ENCODE results near the gene NTRK2.
"Not testable (repeated sequence)": the region's sequence is repeated elsewhere in the genome, so short reads cannot be mapped to it uniquely, and the experiment has no call there.

NTRK2 gene

DNA sequence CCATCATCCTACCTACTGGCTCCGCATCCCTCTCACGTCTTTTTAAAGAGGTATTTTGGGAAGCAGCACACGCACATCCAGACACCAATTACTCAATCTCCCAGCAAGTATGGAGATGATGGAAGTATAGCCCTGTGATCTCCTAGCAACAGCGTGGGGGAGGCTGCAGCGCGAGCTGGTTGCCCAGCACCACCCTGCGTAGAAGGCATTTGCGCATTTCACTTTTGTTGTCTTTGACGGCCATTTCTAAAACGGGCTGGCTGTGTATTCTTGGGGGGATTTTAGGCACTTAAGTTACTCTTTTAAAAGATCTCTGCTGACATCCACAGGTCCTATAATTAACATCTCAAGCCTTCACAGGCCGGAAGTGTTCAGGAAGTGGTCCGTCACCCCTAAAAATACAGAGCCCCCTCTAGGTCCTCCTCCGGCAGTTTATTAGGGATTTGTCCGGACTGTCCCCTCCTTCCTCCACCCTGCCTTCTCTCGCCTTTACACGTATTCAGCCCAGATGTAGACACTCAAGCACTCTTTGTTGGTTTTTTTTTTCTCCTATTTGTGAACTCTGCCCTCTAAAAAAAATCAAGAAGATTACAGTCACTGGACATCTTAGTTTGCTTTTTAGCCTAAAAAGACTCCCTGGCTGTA lies 371.4 kb downstream of the NTRK2 start:
- DNase-seq = no peak

DNA sequence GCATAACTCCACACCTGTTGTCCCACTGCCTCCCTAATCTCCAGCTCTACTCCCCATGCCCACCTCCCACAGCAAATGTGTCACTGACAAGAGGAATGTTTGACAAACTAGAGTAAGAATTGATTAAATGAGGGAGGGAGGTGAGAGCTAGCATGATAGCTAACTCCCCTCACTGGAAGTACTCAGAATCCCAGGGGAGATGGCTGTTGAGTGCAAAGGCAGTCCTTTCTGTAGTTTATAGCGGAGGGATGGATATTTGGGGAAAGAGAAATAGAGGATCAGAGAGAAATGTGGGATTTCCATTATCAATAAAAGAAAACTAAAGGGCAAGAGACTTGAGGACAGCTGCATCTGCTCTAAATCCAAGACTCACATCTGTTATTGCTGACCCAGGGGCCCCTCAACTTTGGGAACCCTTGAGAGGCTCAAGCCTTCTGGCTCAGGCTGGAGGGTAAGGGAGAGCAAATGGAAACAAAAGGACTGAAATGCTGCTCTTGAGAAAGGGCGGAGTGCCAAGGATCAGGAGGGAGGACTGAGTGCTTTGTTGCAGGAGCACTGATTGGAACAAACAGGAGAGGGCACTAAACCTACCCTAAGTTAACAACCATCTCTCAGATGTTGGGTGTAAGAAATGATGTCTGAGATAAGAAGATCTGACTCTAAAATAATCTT lies 372.1 kb downstream of the NTRK2 start:
- no peak for DNase-seq

DNA sequence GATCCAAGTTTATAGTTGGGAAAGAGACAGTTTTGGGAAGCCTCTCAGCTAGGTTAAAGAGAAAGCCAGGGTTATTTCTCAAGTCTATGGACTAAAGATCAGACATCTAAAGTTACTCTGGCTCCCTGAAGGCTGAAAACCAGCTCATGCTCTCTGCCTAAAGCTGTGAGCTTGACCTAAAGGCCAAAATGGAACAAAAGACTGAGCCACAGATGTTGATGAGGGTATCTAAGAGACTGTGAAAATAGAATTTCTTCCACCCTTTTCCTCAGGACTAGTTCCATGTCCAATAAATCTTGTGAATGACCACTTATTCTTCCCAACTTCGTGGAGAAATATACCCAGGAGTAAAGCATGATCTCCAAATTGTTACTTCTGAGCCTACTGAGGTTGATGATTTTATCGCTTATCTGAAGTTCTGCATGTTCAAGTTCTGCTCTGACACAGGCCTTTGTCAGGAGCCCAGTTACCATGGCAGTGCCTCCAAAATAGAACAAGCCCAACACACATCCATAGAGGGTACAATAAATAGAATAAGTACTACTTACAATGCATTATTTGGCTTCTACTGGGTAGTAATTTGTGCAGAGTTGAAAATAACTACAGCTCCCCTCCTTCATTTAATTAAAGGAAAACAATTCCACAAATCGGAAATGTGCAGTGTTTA lies 373.6 kb downstream of the NTRK2 start:
- DNase-seq = no peak

DNA sequence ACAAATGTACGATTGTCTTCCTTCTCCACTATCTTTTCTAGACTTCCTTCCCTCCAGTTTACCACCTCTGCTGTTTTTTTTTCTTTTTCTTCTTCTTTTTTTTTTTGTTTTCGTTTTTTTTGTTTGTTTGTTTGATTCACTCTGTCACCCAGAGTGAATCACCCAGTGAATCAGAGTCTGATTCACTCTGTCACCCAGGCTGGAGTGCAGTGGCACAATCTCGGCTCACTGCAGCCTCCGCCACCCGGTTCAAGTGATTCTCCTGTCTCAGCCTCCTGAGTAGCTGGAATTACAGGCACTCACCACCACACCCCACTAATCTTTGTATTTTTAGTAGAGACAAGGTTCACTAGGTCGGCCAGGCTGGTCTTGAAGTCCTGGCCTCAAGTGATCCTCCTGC lies 375.7 kb downstream of the NTRK2 start:
- no peak for DNase-seq

DNA sequence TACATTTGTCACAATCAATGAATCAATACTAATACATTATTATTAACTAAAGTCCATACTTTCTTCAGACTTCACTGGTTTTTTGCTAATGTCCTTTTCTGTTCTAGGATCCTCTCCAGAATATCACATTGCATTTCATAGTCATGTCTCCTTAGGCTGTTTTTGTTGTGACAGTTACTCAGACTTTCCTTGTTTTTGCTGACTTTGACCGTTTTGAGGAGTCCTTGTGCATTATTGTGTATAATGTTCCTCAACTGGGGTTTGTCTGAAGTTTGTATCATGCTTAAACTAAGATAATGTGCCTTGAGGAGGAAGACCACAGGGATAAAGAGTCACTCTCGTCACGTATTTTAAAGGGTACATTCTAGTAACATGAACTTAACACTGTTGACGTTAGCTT lies 376.9 kb downstream of the NTRK2 start:
- no peak for DNase-seq

DNA sequence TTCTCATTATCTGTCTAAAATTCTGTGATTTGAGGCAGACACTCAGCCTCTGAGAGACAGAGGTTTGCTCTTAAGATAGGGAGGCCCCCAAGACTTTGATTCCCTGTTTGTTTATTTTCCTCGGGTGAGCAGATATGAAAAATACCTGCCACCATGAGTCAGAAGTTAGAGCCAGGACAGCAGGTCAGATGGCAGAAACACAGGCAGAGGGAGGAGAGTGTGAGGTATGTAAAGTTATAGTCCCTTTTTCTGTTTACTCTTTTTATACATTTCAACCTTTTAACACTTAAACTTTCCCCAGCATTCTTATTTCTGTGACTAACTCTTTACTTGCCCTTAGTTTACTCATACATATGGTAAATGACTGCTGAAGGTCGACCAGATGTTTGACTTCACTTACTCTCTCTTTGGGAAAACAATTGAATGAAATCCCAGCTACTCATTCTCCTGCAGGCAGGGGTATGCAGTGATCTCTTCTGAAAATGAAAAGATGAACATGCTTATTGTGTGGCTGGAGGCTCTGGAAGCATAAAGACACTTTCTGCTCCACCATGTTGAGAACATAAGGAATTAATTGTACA lies 383.8 kb downstream of the NTRK2 start:
- DNase-seq = no peak

DNA sequence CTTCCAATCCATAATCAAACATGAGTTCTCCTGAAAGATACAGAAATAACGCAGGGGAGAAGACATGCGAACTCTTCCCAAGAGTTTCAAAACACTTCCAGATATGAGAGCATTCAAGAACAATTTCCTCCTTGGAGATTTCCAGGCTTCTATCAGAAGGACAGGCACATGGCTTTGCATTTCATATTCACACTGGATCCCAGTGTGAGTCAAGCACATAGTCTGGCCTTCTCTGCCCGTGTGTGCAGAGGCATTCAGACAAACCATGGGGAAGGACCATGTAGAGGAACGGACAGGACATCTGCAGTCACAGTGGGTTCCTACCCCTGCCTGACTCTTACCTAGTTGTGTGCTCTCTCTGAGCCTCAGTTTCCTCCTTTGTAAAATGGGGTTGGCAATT lies 384.5 kb downstream of the NTRK2 start:
- no peak for DNase-seq

DNA sequence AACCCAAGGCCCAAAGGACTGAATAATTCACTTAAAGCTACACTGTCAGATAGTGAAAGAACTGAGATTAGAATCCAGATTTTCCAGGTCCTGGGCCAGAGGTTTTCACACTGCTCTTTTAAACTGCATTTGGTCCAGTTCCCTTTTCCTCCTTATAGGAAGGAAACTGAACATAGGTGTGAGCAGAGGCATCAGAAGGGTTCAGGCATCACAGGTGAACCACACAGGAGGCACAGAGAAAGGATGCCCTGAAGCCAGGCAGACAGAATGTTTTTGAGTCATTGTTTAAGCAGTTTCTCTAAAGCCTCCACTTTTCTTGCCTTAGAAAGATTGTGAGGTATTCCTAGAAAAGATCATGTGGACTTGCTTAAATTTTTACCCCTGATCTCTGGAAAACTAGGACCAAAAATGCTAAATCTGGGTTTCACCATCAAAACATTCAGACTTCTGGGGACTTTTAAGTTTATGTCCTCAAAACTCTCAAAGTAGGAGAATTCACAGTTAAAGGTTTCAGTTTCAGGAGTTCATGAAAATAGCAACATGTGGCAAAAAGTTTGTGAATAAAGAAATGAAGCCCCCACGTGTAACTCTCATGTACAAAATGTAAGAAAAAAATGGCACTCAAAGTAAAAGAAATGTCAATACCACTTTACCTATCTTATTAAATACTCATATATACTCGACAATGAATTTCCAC lies 386.1 kb downstream of the NTRK2 start:
- DNase-seq = no peak

DNA sequence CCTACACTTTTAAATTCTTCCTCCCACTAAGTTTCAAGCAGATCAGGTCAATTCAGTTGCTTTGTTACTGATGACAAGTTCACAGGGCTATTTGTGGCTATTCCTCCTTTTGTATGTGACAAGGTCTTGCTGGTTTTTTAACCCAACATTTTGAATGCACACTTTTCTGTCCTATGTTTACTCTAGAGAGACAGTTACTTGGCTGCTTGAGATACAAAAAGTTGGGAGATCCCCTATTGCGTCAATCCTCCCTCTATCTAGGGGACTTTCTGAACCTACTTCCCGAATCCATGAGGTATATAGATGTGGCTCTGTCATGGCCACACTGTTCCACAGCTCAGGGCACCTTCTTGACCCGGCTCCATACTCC lies 386.7 kb downstream of the NTRK2 start:
- no peak for DNase-seq

DNA sequence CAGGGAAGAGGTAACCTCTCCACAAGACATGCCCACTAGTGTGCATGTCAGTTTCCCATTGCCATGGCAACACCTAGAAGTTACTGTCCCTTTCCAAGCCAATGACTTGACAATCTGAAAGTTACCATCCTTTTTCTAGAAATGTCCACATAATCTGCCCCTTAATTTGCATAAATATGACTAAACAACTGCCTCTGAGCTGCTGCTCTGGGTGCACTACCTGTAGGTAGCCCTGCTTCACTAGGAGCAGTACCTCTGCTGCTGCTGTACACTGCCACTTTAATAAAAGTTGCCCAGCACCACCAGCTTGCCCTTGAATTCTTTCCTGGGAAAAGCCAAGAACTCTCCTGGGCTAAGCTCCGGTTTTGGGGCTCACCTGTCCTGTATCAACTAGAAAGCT lies 392.4 kb downstream of the NTRK2 start:
- DNase-seq = no peak

DNA sequence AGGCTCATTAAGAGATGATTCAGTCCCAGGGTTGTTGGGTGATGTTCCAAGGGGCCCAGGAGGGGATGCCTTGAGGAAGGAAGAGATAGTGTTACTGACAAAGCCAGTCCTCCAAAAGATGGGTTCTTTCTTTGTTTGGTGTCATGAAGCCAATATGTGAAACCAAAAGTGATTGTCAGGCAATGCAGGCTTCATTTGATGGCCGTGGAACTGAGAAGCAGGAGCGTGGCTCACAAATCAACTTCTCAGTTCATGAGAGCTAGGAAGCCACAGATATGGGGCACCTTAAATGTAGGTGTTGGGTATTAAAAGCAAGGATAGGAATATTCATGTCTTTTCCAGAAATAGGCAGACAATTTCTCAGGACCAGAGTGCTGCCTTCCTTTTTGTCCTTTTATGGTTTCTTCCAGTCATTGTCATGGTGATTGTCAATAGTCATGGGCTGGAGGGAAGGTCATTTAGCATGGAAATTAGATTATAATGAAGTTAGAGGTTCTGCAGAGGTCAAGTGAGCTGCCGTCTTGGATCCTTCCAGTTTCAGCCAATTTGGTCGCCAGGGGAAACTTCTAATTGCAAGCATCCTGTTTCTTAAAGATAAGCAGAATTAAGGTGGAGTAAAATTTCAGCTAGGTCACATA lies 393.0 kb downstream of the NTRK2 start:
- no peak for DNase-seq

DNA sequence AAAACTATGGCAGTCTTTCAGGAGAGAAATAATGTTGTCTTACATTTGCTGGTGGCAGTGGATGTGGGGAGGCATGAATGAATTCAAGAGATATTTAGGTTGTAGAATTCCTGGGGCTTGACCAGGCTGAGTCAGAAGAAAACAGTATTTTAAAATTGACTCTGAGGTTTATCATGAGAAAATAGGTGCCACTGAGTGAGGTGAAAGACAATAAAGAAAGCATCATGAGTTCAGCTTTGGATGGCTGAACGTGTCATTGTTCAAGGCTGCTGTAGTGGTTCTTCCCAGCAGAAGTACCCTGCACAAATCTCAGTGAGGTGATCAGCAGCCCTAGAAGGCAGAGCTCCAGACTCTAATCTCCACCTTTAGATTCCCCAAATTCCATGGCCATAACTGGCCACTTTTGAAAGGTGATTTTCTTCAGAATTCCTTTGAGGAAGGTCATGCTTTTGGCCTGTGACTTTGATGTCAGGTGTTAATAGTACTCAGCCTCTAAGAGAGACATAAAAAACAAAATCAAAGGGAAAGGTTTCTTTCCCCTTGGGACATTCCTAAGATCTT lies 395.4 kb downstream of the NTRK2 start:
- no peak for DNase-seq

DNA sequence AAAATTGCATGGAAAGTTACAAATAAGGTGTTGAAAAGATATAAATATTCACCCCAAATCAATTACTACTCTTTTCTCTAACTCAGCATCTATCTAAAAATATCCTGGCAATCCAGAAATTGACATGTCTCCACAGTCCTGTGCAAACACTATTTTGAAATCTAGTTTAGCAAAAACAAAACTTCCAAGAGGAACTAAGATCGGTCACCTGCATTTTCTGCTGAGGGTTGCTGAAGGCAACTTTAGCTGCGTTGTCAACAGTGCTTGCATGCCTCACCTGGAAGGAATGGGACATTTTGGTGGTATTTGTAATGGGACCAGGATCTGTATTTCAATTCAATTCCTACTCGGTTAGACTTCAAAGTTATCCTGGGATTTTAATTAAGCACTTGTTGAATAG lies 398.3 kb downstream of the NTRK2 start:
- DNase-seq = no peak

DNA sequence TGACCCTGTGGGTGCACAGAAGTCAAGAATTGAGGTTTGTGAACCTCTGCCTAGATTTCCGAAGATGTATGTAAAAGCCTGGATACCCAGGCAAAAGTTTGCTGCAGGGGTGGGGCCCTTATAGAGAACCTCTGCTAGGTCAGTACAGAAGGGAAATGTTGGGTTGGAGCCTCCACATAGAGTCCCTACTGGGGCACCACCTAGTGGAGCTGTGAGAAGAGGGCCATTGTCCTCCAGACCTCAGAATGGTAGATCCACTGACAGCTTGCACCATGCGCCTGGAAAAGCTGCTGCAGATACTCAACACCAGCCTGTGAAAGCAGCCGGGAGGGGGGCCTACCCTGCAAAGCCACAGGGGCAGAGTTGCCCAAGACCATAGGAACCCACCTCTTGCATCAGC lies 399.9 kb downstream of the NTRK2 start:
- DNase-seq = not testable (repeated sequence)

All from NCI-H187 treated with DMSO at 0.1 percent for 48 hours (cell line).